Prostate gland (tissue), 2 donors: ENCODE results near the gene OPRPN.

Experiments
- POLR2A ChIP-seq: fragments of 450-650 bp; IDR thresholded peaks from one replicate; pipeline ENCODE4 v1.6.1; 2016; ENCODE audit warnings: antibody characterized with exemption, mild to moderate bottlenecking
- POLR2AphosphoS5 ChIP-seq: sonication (generic); formaldehyde crosslinking; IDR thresholded peaks from one replicate; pipeline ENCODE4 v1.6.1; 2017; ENCODE audit warnings: antibody characterized with exemption
- TF ChIP-seq, protein P1 (sequence below), 4 experiments: fragments of 200-600 bp in 2 of 4; fragments of 450-650 bp in 2 of 4; sonication (generic) in 2 of 4; IDR thresholded peaks; 1 replicate in 3 of 4; 2 replicates in 1 of 4; pipeline ENCODE4 v1.5.1; 2016 to 2019; ENCODE audit warnings: antibody characterized with exemption in 4 of 4, mild to moderate bottlenecking in 2 of 4, moderate library complexity in 2 of 4

DNA sequence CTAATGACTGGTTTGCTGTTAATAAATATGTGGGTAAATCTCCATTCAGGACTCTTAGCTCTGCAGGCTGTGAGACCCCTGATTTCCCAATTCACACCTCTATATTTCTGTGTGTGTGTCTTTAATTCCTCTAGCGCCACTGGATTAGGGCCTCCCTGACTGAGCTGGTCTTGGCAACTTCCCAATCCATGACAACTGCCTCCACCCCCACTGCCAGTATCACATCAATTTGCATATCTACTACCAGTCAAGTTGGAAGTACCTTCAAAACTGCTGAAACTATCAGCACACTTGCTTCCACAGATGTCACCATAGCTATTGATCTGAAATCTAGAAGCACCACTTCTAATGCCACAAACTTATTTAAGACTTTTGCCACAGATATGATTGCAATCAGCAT lies 27.6 kb downstream of the OPRPN start:
- TF ChIP-seq, protein P1, sequence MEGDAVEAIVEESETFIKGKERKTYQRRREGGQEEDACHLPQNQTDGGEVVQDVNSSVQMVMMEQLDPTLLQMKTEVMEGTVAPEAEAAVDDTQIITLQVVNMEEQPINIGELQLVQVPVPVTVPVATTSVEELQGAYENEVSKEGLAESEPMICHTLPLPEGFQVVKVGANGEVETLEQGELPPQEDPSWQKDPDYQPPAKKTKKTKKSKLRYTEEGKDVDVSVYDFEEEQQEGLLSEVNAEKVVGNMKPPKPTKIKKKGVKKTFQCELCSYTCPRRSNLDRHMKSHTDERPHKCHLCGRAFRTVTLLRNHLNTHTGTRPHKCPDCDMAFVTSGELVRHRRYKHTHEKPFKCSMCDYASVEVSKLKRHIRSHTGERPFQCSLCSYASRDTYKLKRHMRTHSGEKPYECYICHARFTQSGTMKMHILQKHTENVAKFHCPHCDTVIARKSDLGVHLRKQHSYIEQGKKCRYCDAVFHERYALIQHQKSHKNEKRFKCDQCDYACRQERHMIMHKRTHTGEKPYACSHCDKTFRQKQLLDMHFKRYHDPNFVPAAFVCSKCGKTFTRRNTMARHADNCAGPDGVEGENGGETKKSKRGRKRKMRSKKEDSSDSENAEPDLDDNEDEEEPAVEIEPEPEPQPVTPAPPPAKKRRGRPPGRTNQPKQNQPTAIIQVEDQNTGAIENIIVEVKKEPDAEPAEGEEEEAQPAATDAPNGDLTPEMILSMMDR (IDR thresholded peaks at IDR 0.05) = no peak
- TF ChIP-seq POLR2AphosphoS5 (no peak), POLR2A (no peak)
